Measurements from ENCODE around the gene INPP4B. TPM values are rescaled to one million over a fixed set of nuclear protein-coding genes. Genes with fewer than 3 reads are reported as not detected.

The INPP4B gene
- total RNA-seq, 1 experiment from 2014 or later = not detected

DNA sequence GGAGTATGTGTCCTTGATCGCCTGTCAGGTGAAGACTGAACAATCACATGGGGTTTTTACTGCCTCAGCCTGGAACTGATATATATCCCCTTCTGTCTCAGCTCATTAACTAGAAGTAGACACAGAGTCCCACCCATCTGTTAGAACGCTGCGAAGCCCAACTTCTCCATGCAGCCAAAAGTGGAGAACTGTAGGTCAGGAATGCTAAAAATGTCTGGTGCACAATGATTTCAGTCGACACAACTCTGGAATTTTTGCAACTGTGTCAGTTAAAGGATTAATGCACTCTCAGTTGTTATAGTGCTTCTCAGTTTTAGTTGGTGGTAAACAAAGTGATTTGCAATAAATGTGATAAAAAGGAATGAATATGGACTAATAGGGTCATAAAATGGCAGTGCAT lies 287.2 kb downstream of the INPP4B start:
- peaks cover 6% of the 10 kb centered on the region; the same call in 1 of the 2 replicates for H3K9me3 ChIP-seq (ENCODE audit: low read length)
- H3K4me1 ChIP-seq (ENCODE audit: low read length) = no peaks in the 10 kb centered on the region
- H4K20me1 ChIP-seq (ENCODE audit: insufficient read depth, low read depth, low read length) = no peaks in the 10 kb centered on the region
- H3K79me2 ChIP-seq (ENCODE audit: low read length) = no peaks in the 10 kb centered on the region
- no peak overlapping the region for H3K9ac ChIP-seq (ENCODE audit: low read length)
- no peaks in the 10 kb centered on the region for H3K27me3 ChIP-seq (ENCODE audit: low read length)
- no peak for DNase-seq
- no peak overlapping the region for H3K4me2 ChIP-seq (ENCODE audit: low read depth, low read length, poor library complexity, severe bottlenecking)
- H3K9me2 ChIP-seq (replicated peaks; ENCODE audit: insufficient read depth, low read length) = 0 out of 2 replicates have a peak, but pooled peaks cover 3% of the 10 kb centered on the region
- no peak overlapping the region for H3K4me3 ChIP-seq (ENCODE audit: low read length)
- no peak overlapping the region for H3K27ac ChIP-seq (ENCODE audit: low read length)
- no peaks in the 10 kb centered on the region for H3K36me3 ChIP-seq (ENCODE audit: insufficient read depth, low read length)
- H2AFZ ChIP-seq (ENCODE audit: low read length) = no peak overlapping the region

DNA sequence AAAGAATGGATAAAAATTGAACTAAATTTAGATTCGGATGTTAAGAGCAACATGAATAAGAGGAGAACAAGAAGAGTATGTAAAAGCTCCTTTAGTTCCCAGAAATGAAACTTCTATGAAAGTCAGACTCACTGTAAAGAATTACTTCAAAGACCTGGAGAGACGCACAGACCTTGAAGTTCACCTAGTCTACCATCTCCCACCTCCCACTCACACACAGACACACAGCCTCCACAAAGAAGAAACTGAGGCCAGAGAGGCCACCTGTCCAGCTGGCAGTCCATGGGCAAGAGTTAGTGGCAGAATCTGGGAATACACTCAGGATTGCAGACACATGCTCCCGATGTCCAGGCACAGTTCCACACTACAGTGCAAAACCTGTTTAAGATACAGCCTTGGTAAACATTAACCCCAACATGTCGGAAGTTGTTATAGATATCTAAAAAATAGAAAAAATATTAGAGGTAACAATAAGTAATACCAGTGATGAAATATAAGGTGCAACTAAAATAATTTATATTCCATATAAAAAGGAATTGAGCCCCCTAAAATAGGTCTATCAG lies 288.8 kb downstream of the INPP4B start:
- H3K9me3 ChIP-seq (ENCODE audit: low read length) = no peaks in the 10 kb centered on the region
- H3K9ac ChIP-seq (ENCODE audit: low read length) = no peak overlapping the region
- H3K27me3 ChIP-seq (ENCODE audit: low read length) = no peaks in the 10 kb centered on the region
- no peak overlapping the region for H3K4me3 ChIP-seq (ENCODE audit: low read length)
- no peaks in the 10 kb centered on the region for H3K36me3 ChIP-seq (ENCODE audit: insufficient read depth, low read length)
- no peaks in the 10 kb centered on the region for H3K4me1 ChIP-seq (ENCODE audit: low read length)
- H3K27ac ChIP-seq (ENCODE audit: low read length) = no peak overlapping the region
- no peak overlapping the region for H2AFZ ChIP-seq (ENCODE audit: low read length)
- H3K9me2 ChIP-seq (replicated peaks; ENCODE audit: insufficient read depth, low read length) = 0 out of 2 replicates have a peak, but pooled peaks cover 3% of the 10 kb centered on the region
- H4K20me1 ChIP-seq (ENCODE audit: insufficient read depth, low read depth, low read length) = no peaks in the 10 kb centered on the region
- no peak for DNase-seq
- no peak overlapping the region for H3K4me2 ChIP-seq (ENCODE audit: low read depth, low read length, poor library complexity, severe bottlenecking)
- no peaks in the 10 kb centered on the region for H3K79me2 ChIP-seq (ENCODE audit: low read length)

DNA sequence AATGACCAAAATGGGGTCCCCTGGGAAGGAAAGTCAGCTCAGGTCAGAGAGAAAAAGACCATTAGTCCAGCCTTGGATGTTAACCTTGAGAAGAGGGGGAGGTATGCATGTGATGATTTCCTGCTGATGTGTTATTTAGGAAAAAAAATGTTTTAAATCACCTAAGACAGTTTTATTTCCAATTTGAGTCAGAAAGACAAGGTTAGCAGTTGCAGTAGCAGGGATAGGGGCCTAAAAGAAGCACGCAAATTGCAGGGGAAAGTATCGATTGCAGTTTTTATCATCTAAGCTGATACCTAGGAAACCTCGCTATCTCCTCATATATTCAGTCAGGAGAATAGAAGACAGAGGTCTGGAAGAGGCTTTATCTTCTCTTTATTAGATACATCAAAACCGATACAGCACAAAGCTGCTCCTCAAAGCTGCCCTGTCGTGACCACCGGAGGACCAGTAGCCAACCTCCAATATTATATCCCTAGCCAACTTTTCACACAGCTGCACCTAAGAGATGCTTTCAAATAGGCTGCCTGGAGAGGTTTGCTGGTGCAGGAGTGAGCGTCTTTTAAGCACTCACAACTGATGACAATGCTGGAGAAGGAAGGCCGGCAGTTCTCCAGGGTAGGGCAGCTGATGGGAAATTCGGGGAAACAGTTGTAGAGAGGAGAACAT lies 289.4 kb downstream of the INPP4B start:
- Histone ChIP-seq H3K9me2 (replicated peaks; ENCODE audit: insufficient read depth, low read length) (no peaks in the 10 kb centered on the region), H4K20me1 (ENCODE audit: insufficient read depth, low read depth, low read length) (no peaks in the 10 kb centered on the region), H3K9ac (ENCODE audit: low read length) (no peak overlapping the region), H2AFZ (ENCODE audit: low read length) (no peak overlapping the region), H3K9me3 (ENCODE audit: low read length) (no peaks in the 10 kb centered on the region), H3K27me3 (ENCODE audit: low read length) (no peaks in the 10 kb centered on the region), H3K4me1 (ENCODE audit: low read length) (no peaks in the 10 kb centered on the region), H3K27ac (ENCODE audit: low read length) (no peak overlapping the region), H3K36me3 (ENCODE audit: insufficient read depth, low read length) (no peaks in the 10 kb centered on the region), H3K4me3 (ENCODE audit: low read length) (no peak overlapping the region), H3K4me2 (ENCODE audit: low read depth, low read length, poor library complexity, severe bottlenecking) (no peak overlapping the region), H3K79me2 (ENCODE audit: low read length) (no peaks in the 10 kb centered on the region)
- no peak for DNase-seq

DNA sequence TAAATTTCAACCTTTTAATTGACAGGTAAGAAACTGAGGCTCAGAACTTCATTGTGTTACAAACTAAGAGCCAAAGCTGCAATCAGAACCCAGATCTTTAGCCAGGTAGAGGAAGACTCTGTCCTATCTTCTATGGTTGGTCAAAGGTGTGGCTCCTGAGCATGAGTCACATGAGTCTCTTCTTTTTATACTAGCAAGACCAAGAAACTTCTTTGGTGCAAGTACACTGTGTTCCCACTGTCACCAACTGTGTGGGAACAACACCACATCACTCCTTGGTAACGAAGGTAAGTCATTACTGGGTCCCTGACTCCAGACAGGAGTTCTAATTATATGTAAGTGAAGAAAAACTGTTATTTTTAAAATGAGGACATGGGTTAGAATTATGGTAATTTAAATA lies 290.1 kb downstream of the INPP4B start:
- Histone ChIP-seq H3K9me2 (replicated peaks; ENCODE audit: insufficient read depth, low read length) (no peaks in the 10 kb centered on the region), H2AFZ (ENCODE audit: low read length) (no peak overlapping the region), H4K20me1 (ENCODE audit: insufficient read depth, low read depth, low read length) (no peaks in the 10 kb centered on the region), H3K79me2 (ENCODE audit: low read length) (no peaks in the 10 kb centered on the region), H3K36me3 (ENCODE audit: insufficient read depth, low read length) (no peaks in the 10 kb centered on the region), H3K4me2 (ENCODE audit: low read depth, low read length, poor library complexity, severe bottlenecking) (no peak overlapping the region), H3K27ac (ENCODE audit: low read length) (no peak overlapping the region), H3K9ac (ENCODE audit: low read length) (no peak overlapping the region), H3K27me3 (ENCODE audit: low read length) (no peaks in the 10 kb centered on the region), H3K4me1 (ENCODE audit: low read length) (no peaks in the 10 kb centered on the region), H3K9me3 (ENCODE audit: low read length) (no peaks in the 10 kb centered on the region), H3K4me3 (ENCODE audit: low read length) (no peak overlapping the region)
- no peak for DNase-seq

DNA sequence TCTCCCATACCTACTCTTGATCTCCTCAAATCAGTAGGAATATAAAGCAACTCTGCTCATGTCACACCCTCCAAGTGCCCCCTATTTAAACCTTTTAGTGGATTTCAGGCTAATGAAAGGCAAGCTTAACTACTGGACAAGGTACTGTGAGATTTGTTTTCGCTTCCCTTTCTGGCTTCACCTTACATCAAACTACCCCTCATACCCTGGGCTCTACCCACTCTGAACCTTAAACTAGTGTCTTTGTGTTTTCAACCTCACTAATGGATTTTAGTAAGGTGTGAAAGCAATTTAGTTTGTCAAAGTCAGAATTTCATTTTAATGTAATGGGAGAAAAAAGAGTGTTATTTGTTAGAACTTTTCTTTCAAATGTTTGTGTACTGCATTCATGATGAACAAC lies 291.7 kb downstream of the INPP4B start:
- Histone ChIP-seq H4K20me1 (ENCODE audit: insufficient read depth, low read depth, low read length) (no peaks in the 10 kb centered on the region), H3K27ac (ENCODE audit: low read length) (no peak overlapping the region), H3K79me2 (ENCODE audit: low read length) (no peaks in the 10 kb centered on the region), H3K9me3 (ENCODE audit: low read length) (no peaks in the 10 kb centered on the region), H3K4me3 (ENCODE audit: low read length) (no peak overlapping the region), H3K9me2 (replicated peaks; ENCODE audit: insufficient read depth, low read length) (no peaks in the 10 kb centered on the region), H2AFZ (ENCODE audit: low read length) (no peak overlapping the region), H3K4me2 (ENCODE audit: low read depth, low read length, poor library complexity, severe bottlenecking) (no peak overlapping the region), H3K9ac (ENCODE audit: low read length) (no peak overlapping the region), H3K36me3 (ENCODE audit: insufficient read depth, low read length) (no peaks in the 10 kb centered on the region), H3K4me1 (ENCODE audit: low read length) (no peaks in the 10 kb centered on the region), H3K27me3 (ENCODE audit: low read length) (no peaks in the 10 kb centered on the region)
- DNase-seq = no peak

DNA sequence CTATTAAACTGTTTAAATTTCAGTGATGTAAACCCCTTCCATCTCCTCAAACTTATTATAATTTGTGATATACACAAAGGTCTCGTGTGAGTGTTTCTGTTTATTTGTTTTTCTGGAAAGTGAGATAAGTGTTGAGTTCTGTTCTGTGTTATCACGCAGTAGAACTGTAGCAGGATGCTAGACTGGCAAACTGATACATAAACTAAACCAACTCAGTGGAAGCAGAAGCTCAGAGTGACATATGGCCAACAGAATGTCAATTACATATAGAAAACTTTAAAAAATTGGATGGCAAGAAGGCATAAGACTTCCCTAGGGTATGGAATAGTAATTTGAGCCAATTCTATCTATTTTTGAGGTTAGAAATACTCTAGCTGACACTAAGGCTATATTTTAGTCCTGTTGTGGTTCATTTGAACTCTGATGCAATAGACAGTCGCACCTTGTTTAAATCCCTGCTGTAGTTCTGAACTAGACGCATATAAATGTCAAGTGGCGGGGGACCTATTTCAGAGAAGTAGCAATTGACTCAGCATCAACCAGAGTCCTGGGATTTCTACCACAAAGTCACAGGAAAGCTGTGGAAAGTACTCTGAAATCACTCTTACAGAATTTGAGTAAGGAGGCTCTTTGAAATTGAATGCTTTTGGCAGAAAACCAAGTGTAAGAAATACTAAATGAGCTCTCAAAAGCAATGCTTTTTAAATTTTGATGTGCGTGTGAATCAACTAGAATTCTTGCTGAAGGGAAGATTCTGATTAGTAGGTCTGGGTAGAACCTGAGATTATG lies 294.4 kb downstream of the INPP4B start:
- no peaks in the 10 kb centered on the region for H3K27me3 ChIP-seq (ENCODE audit: low read length)
- H3K4me1 ChIP-seq (ENCODE audit: low read length) = no peaks in the 10 kb centered on the region
- H3K9me3 ChIP-seq (ENCODE audit: low read length) = no peaks in the 10 kb centered on the region

DNA sequence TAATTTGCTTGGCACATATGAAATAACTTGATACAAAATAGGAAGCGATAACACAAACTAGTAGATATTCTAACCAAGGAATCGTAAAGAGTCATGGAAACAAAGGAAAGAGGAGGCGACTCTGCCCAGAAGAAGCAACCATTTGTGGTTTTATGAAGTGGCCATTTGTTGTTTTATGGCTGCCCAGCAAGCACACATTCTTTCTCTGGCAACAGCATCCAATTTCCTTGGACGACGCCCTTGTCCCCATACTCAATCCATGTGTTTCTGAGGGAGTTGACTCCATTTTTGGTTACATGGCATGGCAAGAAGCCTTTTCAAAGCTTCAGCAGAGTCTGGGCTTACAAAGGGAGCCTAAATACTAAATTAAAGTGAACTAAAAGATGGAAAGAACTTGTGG lies 295.1 kb downstream of the INPP4B start:
- Histone ChIP-seq H4K20me1 (ENCODE audit: insufficient read depth, low read depth, low read length) (no peaks in the 10 kb centered on the region), H3K9me2 (replicated peaks; ENCODE audit: insufficient read depth, low read length) (no peaks in the 10 kb centered on the region), H3K9me3 (ENCODE audit: low read length) (peaks cover 2% of the 10 kb centered on the region; the same call in 1 of the 2 replicates), H3K27ac (ENCODE audit: low read length) (no peak overlapping the region), H3K4me3 (ENCODE audit: low read length) (no peak overlapping the region), H3K79me2 (ENCODE audit: low read length) (no peaks in the 10 kb centered on the region), H3K4me1 (ENCODE audit: low read length) (no peaks in the 10 kb centered on the region), H2AFZ (ENCODE audit: low read length) (no peak overlapping the region), H3K4me2 (ENCODE audit: low read depth, low read length, poor library complexity, severe bottlenecking) (no peak overlapping the region), H3K36me3 (ENCODE audit: insufficient read depth, low read length) (no peaks in the 10 kb centered on the region), H3K9ac (ENCODE audit: low read length) (no peak overlapping the region), H3K27me3 (ENCODE audit: low read length) (no peaks in the 10 kb centered on the region)
- DNase-seq = no peak

More for the DNA sequence above, 294.4 kb downstream of the INPP4B start:
- Histone ChIP-seq H2AFZ (ENCODE audit: low read length) (no peak overlapping the region), H4K20me1 (ENCODE audit: insufficient read depth, low read depth, low read length) (no peaks in the 10 kb centered on the region), H3K9ac (ENCODE audit: low read length) (no peak overlapping the region), H3K4me3 (ENCODE audit: low read length) (no peak overlapping the region), H3K4me2 (ENCODE audit: low read depth, low read length, poor library complexity, severe bottlenecking) (no peak overlapping the region), H3K36me3 (ENCODE audit: insufficient read depth, low read length) (no peaks in the 10 kb centered on the region), H3K79me2 (ENCODE audit: low read length) (no peaks in the 10 kb centered on the region), H3K27ac (ENCODE audit: low read length) (no peak overlapping the region), H3K9me2 (replicated peaks; ENCODE audit: insufficient read depth, low read length) (no peaks in the 10 kb centered on the region)
- no peak for DNase-seq

DNA sequence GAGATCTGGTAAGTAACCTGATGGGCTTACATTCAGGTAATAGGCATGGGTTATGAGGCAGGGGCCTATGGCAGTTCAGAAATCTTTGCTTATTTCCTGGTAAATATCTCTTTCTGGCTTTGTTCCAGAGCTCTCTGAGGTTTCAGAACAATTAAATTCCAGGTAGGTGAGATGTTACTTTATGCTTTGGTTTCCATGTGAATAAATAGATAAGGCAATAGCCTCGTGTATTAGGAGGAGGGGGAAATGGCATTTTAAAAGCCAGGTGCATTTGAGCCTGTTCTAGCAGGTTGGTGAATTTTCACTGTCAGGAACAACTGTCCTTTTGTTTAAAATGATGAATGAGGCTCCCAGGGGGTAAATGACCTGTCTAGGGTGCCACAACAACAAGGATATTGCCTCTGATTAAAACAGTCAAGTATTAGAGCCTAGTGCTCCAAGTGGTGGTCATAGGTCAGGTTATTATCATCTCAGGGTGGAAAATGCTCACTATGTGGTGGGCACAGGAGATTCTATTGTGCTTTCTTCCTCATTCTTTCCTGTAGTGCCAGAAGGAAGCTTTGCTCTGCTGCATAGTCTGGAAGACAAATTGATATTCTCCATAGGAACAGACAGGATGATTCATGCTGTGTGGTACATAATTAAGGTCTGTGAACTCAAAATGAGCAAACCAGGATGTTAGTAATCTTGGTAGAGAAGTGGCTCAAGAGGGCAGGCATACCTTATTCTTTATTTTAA lies 296.2 kb downstream of the INPP4B start:
- Histone ChIP-seq H4K20me1 (ENCODE audit: insufficient read depth, low read depth, low read length) (no peaks in the 10 kb centered on the region), H3K9me2 (replicated peaks; ENCODE audit: insufficient read depth, low read length) (no peaks in the 10 kb centered on the region), H3K36me3 (ENCODE audit: insufficient read depth, low read length) (no peaks in the 10 kb centered on the region), H3K9me3 (ENCODE audit: low read length) (peaks cover 2% of the 10 kb centered on the region; the same call in 1 of the 2 replicates), H3K4me2 (ENCODE audit: low read depth, low read length, poor library complexity, severe bottlenecking) (no peak overlapping the region), H3K79me2 (ENCODE audit: low read length) (no peaks in the 10 kb centered on the region), H2AFZ (ENCODE audit: low read length) (no peak overlapping the region), H3K9ac (ENCODE audit: low read length) (no peak overlapping the region), H3K4me1 (ENCODE audit: low read length) (no peaks in the 10 kb centered on the region), H3K4me3 (ENCODE audit: low read length) (no peak overlapping the region), H3K27me3 (ENCODE audit: low read length) (no peaks in the 10 kb centered on the region), H3K27ac (ENCODE audit: low read length) (no peak overlapping the region)
- DNase-seq = no peak
